ENCODE measurements around the gene PLXDC1. TPM values are rescaled to one million over a fixed set of nuclear protein-coding genes. Genes with fewer than 3 reads are reported as not detected.

Gene PLXDC1
- total RNA-seq, 1 experiment from 2014 or later, result 2.0 TPM

DNA sequence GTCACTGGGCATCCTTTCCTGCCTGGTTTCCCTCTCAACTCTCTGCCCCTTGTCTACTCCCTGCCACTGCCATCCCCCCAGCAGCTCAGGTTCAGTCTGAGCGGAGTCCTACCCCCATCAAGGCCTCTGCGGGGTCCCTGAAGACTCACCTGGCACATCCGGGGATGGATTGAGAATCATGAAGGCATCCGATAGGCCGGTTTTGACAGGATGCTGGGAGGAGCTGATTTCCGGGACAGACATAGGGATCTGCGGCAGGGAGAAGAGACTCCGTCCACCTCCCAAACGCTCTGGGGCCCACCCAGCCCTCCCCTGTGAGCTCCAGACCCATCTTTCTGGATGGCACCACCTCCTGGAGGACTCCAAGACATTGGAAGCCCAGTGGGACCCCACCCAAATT, 45.7 kb downstream of the PLXDC1 start:
- no peak for DNase-seq
- H3K23me2 ChIP-seq (ENCODE audit: insufficient read length, low read depth, low read length, poor library complexity, severe bottlenecking), result no peaks in the 10 kb centered on the region
- no peak overlapping the region for H3K23ac ChIP-seq (ENCODE audit: insufficient read length, low read depth, low read length)
- H3K56ac ChIP-seq (ENCODE audit: insufficient read length, low read depth, low read length), result no peak overlapping the region
- no peak overlapping the region for H2AFZ ChIP-seq (ENCODE audit: low read length)
- Mint-ChIP-seq H3K4me1 (0 out of 4 replicates have a peak, but pooled peaks cover 0 to 11% of the 10 kb centered on the region in 2 experiments), H3K27ac (no peak overlapping the region; a peak in 1 of 7 replicates), H3K27me3 (ENCODE audit: low read depth) (peaks cover 3% of the 10 kb centered on the region), H3K36me3 (ENCODE audit: insufficient read depth in 1 of 3, low read depth in 3 of 3) (no peaks in the 10 kb centered on the region), H3K9me3 (no peaks in the 10 kb centered on the region), H3K4me3 (no peak overlapping the region)
- H3K4me1 ChIP-seq (ENCODE audit: insufficient read depth, low read length), result no peaks in the 10 kb centered on the region
- H3K4ac ChIP-seq (ENCODE audit: low read depth, low read length), result no peak overlapping the region
- H2BK120ac ChIP-seq (ENCODE audit: low read depth, low read length, poor library complexity, severe bottlenecking), result no peak overlapping the region
- no peak overlapping the region for H3K18ac ChIP-seq (ENCODE audit: insufficient read length, low read depth, low read length)
- H4K5ac ChIP-seq (ENCODE audit: insufficient read length, low read depth, low read length), result no peak overlapping the region
- WGBS (ENCODE audit: extremely low coverage, insufficient read length, low lambda C conversion rate), result no CpG with 5 or more reads among the region's 9 CpGs
- no peaks in the 10 kb centered on the region for H3K9me3 ChIP-seq (ENCODE audit: control insufficient read depth, low read depth, low read length)
- no peak overlapping the region for H3K14ac ChIP-seq (ENCODE audit: insufficient read depth, low read length)
- no peak overlapping the region for H2BK5ac ChIP-seq (ENCODE audit: insufficient read length, low read length)
- H4K8ac ChIP-seq (replicated peaks; ENCODE audit: insufficient read length, low read depth, low read length), result no peak overlapping the region
- H3K79me2 ChIP-seq (ENCODE audit: insufficient read depth, low read length), result no peaks in the 10 kb centered on the region
- H3T11ph ChIP-seq (ENCODE audit: low read length), result no peak overlapping the region
- no peak overlapping the region for H2BK15ac ChIP-seq (ENCODE audit: low read depth, low read length)
- no peaks in the 10 kb centered on the region for H4K20me1 ChIP-seq (ENCODE audit: control insufficient read depth, insufficient read depth, insufficient read length)
- no peak overlapping the region for H2BK12ac ChIP-seq (ENCODE audit: insufficient read length, low read depth, low read length)
- no peak overlapping the region for H3K4me2 ChIP-seq (ENCODE audit: insufficient read depth, insufficient read length, low read length)
- H2BK20ac ChIP-seq (ENCODE audit: low read depth, low read length, poor library complexity, severe bottlenecking), result no peak overlapping the region
- no peaks in the 10 kb centered on the region for H3K79me1 ChIP-seq (ENCODE audit: insufficient read depth, low read depth, low read length, poor library complexity, severe bottlenecking)
- H3K9ac ChIP-seq (ENCODE audit: extremely low read depth, insufficient read length, low read length), result no peak overlapping the region
- TF ChIP-seq, protein P1, sequence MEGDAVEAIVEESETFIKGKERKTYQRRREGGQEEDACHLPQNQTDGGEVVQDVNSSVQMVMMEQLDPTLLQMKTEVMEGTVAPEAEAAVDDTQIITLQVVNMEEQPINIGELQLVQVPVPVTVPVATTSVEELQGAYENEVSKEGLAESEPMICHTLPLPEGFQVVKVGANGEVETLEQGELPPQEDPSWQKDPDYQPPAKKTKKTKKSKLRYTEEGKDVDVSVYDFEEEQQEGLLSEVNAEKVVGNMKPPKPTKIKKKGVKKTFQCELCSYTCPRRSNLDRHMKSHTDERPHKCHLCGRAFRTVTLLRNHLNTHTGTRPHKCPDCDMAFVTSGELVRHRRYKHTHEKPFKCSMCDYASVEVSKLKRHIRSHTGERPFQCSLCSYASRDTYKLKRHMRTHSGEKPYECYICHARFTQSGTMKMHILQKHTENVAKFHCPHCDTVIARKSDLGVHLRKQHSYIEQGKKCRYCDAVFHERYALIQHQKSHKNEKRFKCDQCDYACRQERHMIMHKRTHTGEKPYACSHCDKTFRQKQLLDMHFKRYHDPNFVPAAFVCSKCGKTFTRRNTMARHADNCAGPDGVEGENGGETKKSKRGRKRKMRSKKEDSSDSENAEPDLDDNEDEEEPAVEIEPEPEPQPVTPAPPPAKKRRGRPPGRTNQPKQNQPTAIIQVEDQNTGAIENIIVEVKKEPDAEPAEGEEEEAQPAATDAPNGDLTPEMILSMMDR (conservative IDR thresholded peaks at IDR 0.05), result no peak
- H4K91ac ChIP-seq (ENCODE audit: insufficient read length, low read depth, low read length), result no peak overlapping the region
- H3K27ac ChIP-seq (ENCODE audit: insufficient read length, low read depth, low read length), result no peak overlapping the region
- no peak overlapping the region for H2AK5ac ChIP-seq (ENCODE audit: insufficient read length, low read length)
- H3K27me3 ChIP-seq (ENCODE audit: insufficient read depth, low read length), result no peaks in the 10 kb centered on the region
